PFSK-1 (cell line): ENCODE measurements around the gene DOCK4.

Experiments
- FOXP2 ChIP-seq: optimal IDR thresholded peaks from 2 replicates; pipeline ENCODE3; 2011; ENCODE audit warnings: borderline replicate concordance, control low read depth, inconsistent platforms; ENCODE audit not compliant: insufficient read depth; ENCODE audit errors: extremely low read length, extremely low read depth
- POLR2AphosphoS5 ChIP-seq: IDR thresholded peaks from 2 replicates; pipeline ENCODE4 v1.6.1; 2012; ENCODE audit warnings: low read depth, mild to moderate bottlenecking, control low read depth, low read length, moderate library complexity
- REST ChIP-seq, 2 experiments: IDR thresholded peaks; 2 replicates each; pipeline versions ENCODE4 v1.6.1 to v1.8.0; 2011 to 2012; ENCODE audit warnings: low read depth in 2 of 2, low read length in 2 of 2, control low read depth in 1 of 2, inconsistent platforms in 1 of 2, mild to moderate bottlenecking in 1 of 2, moderate library complexity in 1 of 2; ENCODE audit not compliant: insufficient read depth in 1 of 2
- SIN3A ChIP-seq: IDR thresholded peaks from 2 replicates; pipeline ENCODE4 v1.6.1; 2012; ENCODE audit warnings: mild to moderate bottlenecking, low read length, moderate library complexity, borderline replicate concordance; ENCODE audit not compliant: insufficient read depth
- TAF1 ChIP-seq: IDR thresholded peaks from 2 replicates; pipeline ENCODE4 v1.6.1; 2012; ENCODE audit warnings: low read length, control low read depth, borderline replicate concordance; ENCODE audit not compliant: insufficient read depth

The DOCK4 gene

DNA sequence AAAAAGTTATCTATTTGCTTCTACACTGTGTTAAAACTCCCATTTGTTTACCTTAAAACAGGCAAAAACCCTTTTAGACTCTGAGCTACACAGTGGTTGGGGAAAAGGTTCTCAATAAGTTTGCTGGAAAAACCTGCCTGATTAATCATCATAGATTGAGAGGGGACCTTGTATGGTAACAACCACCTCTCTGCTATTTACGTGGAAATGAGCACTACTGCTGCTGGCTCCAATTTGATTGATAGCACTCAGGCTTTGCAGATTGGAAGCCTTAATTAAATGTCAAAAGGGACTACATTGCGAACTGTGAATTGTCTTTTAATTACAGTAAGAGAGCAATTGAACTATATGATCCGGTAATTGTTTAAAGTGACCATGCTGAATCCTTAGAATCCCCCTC is 525.0 kb downstream of the DOCK4 start:
- TF ChIP-seq SIN3A (no peak), TAF1 (no peak), REST (IDR thresholded peaks at IDR 0.05; ENCODE audit: insufficient read depth in 1 of 2, low read depth in 2 of 2, low read length in 2 of 2) (no peak), POLR2AphosphoS5 (no peak), FOXP2 (no peak)

DNA sequence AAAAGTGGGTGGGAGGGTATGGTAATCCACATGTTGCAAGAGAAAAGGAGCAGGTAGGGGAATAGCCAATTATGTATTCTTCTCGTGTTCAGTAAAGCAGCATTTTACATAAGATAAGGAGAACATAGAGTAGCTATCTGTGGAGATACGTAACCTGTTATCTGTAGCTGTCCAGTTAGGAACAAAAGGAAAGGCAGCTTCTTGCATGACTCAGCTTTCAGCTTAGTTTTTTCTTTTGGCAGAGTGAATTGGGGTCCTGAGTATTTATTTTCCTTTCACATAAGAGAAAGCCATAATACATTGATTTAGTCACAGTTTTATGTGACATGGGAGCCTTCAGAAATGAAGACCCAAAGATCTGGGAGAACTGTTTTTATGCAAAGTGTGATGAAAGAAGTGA is 527.2 kb downstream of the DOCK4 start:
- TF ChIP-seq FOXP2 (no peak), REST (IDR thresholded peaks at IDR 0.05; ENCODE audit: insufficient read depth in 1 of 2, low read depth in 2 of 2, low read length in 2 of 2) (no peak), TAF1 (no peak)

DNA sequence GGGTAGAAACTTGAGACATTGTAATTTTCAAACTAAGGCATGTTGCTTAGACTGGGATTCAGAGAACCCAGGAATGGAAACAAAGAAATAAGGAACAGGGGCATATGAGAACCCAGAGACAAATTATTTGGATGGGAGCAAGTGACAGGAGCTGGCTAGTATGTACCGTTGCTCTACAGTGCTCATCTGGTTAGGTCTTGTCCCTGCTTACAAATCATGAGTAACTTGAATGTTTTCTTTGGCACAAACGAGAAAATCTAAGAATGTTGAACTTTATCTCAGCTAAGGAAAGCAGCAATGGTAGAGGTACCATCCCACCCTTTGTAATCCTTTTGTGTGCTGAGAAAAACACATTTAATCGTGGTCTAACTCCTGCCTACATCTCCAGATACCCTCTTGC is 527.9 kb downstream of the DOCK4 start:
- TF ChIP-seq REST (IDR thresholded peaks at IDR 0.05; ENCODE audit: insufficient read depth in 1 of 2, low read depth in 2 of 2, low read length in 2 of 2) (no peak), TAF1 (no peak), FOXP2 (no peak), POLR2AphosphoS5 (no peak), SIN3A (no peak)

- TF ChIP-seq FOXP2 = no peak
- no peak for TF ChIP-seq TAF1
- TF ChIP-seq POLR2AphosphoS5 = no peak
- TF ChIP-seq SIN3A = no peak
Observed at GRCh38 chr7:111677848-111678247, 528.4 kb downstream of the DOCK4 start.

DNA sequence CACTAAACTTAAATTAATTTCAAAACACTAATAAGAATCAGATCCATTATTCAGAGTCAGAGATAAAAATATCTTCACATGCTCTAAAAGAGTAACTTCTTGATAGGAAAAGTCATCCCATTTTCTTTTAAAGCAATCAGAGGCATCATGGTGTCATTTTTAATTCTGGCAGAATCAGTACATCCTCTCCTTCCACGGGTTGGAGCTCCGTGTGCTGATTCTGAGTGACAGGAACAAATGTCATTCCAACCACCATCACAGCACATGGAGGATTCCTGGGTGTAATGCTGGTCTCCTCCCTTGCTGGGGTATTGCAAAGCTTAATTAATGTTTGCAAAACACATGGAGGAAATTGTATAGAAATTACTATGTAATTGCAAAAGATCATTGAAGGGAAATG is 529.4 kb downstream of the DOCK4 start:
- TF ChIP-seq SIN3A (no peak), REST (IDR thresholded peaks at IDR 0.05; ENCODE audit: insufficient read depth in 1 of 2, low read depth in 2 of 2, low read length in 2 of 2) (no peak), POLR2AphosphoS5 (no peak), FOXP2 (no peak), TAF1 (no peak)
